ENCODE measurements around the gene NR5A2.

DNA sequence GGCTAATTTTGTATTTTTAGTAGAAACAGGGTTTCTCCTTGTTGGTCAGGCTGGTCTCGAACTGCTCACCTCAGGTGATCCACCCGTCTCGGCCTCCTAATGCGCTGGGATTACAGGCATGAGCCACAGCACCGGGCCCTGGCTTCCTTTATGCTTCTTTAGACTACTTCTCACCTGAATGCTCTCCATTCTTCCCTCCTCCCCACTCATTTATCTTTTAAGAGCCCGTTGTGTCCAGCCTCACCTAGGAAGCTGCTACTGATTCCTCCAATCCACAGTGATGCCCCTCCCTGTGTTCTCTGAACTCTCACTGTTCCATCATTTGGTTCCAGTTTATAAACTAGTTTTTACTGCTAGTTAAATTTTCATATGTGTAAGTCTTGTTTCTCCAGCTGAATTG lies 44.9 kb upstream of the NR5A2 start:
- TF ChIP-seq, protein P1, sequence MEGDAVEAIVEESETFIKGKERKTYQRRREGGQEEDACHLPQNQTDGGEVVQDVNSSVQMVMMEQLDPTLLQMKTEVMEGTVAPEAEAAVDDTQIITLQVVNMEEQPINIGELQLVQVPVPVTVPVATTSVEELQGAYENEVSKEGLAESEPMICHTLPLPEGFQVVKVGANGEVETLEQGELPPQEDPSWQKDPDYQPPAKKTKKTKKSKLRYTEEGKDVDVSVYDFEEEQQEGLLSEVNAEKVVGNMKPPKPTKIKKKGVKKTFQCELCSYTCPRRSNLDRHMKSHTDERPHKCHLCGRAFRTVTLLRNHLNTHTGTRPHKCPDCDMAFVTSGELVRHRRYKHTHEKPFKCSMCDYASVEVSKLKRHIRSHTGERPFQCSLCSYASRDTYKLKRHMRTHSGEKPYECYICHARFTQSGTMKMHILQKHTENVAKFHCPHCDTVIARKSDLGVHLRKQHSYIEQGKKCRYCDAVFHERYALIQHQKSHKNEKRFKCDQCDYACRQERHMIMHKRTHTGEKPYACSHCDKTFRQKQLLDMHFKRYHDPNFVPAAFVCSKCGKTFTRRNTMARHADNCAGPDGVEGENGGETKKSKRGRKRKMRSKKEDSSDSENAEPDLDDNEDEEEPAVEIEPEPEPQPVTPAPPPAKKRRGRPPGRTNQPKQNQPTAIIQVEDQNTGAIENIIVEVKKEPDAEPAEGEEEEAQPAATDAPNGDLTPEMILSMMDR (IDR thresholded peaks at IDR 0.05), result no peak
- no peak for TF ChIP-seq POLR2A (IDR thresholded peaks at IDR 0.05)
